Dedifferentiated amniotic fluid mesenchymal stem cell (primary cell): ENCODE results near the gene EGF.

Source experiments
- DNase-seq: peaks from one replicate; pipeline ENCODE4 v3.0.0-alpha.2; 2016; ENCODE audit errors: extremely low spot score

EGF gene

DNA sequence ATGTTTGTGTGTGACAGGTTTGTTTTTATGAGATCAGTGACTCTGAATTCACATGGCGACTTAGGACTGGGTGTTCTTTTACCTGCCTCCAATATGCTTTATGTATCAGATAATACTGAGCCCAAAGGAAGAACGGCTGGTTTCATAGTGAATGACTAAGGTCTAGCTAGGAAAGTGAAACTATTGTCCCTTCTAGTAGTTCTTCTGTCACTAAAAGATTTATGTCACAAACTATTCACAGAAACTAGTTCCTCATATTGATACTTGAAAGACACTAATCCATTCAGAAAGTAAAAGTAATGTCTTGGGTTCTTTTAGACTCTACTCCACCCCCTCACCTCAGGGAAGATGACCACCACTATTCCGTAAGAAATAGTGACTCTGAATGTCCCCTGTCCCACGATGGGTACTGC lies 81.7 kb downstream of the EGF start:
- no peak for DNase-seq

DNA sequence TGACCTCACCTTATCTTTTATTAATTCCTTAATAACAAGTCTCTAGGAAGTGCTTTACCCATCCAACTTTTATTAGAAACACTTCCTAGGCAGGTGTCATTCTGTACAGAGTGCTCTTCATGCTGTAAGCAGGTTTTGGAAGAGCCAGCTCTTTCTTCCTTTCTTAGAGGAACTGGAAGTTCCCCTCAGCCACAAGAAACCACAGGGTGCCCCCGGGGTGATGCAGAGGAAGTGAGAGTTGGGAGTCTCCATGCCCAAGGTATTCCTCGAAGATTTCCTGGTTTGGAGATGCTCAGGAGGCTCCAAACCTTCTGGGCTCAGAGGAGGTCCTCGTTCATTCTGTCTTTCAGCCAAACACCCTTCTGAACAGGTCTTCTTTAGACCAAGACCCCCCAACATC lies 83.8 kb downstream of the EGF start:
- no peak for DNase-seq

DNA sequence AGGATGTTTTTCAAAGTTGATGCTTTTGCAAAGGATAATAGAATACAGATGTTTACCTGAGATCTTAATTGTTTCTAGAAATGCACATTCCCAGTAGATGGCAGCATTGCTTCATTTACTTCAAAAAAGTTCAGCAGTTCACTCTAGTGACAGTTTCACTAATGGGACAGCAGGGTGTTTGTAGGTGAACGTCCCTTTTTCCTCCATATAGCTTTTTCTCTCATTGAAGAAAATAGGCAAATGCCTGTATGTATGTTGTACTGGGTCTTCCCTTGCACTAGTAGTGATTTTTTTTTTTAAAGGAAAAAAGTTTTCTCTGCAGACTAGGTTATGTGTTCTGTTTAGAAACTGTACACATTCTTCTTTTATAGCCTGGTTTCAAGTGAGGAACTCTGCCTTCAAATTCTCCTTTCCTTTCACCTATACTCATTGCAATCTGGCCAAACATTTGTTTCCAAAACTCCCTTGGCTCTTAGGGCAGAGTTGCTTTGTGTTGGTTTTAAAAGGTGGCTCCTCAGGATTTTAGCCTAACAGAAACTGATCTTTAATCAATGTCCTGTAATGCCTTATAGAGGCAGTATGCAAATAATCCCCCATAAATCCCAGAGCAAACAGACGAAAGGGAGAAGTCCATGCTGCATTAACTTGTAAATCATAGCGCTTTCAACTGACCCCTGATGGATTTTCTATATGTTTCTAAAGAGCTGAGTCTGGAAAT lies 86.3 kb downstream of the EGF start:
- peak; percentile 54 for DNase-seq

DNA sequence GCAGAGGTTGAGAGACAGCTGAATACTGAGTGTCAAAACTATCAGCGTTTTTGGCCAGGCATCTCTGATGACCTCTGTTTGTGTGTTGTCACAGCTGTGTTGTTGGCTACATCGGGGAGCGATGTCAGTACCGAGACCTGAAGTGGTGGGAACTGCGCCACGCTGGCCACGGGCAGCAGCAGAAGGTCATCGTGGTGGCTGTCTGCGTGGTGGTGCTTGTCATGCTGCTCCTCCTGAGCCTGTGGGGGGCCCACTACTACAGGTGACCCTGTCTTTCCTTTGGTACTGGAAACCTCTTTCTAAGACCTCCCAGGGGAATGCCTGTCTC lies 86.9 kb downstream of the EGF start:
- no peak for DNase-seq

DNA sequence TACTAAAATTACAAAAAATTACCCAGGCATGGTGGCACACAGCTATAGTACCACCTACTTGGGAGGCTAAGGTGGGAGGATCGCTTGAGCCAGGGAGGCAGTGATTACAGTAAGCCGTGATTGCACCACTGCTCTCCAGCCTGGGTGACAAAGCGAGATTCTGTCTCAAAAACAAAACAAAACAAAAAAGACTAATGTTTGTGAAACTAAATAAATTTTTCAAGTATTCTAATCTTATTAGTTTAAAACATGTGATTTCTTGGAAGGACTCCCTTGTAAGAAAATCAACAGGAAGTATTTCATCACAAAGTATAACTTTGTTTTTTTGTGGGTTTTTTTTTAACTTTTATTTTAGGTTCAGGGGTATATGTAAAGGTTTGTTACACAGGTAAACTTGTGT lies 89.6 kb downstream of the EGF start:
- DNase-seq, result no peak

DNA sequence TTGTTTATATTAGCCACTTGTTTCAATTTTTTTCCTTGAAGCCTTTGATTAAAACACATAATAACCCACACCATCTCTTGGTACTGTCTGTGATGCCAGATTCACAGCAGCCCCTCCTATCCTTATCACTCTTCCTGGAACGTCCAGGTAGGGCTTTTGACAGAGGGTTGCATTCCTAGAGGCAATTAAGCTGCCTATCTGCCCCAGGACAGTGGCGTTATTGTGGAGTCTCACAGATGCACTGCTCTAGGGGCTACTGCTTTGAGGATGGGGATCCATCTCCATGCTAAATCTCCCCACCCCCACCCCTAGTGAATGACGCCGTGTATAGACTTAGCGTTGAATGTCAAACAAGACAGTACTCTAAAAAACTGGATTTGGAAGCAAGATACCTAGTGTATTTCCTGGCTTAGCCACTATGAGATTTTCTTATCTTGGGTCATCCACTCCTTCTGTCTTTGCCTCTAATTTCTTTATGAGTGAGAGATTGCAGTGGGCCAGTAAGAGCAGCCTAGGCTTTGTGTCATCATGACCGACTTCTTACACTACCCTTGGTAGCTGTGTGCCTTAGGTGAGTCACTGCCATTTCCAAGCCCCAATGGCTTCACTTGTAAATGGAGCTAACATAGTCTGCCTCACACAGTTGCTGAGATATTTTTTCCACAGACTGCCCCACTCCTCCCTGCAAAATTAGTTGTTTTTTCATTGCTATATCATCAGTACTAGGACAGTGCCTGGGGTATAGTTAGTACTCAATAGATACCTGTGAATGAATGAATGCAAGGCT lies 90.9 kb downstream of the EGF start:
- DNase-seq, result no peak

DNA sequence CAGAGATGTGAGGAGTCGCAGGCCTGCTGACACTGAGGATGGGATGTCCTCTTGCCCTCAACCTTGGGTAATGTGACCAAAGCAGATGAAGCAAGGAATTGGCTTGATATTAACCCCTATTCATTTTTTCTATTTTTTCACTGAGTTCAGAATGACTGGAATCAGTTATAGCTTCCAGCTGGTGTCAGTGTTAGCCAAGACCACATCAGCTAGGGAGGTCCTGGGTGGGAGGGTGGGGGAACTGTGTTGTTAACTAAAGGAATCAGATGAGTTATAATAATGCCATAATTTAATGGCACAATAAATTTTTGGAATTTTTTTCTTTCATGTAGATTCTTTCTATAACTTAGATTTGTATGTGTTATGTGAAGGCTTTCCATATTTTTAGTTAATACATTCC lies 91.9 kb downstream of the EGF start:
- no peak for DNase-seq

DNA sequence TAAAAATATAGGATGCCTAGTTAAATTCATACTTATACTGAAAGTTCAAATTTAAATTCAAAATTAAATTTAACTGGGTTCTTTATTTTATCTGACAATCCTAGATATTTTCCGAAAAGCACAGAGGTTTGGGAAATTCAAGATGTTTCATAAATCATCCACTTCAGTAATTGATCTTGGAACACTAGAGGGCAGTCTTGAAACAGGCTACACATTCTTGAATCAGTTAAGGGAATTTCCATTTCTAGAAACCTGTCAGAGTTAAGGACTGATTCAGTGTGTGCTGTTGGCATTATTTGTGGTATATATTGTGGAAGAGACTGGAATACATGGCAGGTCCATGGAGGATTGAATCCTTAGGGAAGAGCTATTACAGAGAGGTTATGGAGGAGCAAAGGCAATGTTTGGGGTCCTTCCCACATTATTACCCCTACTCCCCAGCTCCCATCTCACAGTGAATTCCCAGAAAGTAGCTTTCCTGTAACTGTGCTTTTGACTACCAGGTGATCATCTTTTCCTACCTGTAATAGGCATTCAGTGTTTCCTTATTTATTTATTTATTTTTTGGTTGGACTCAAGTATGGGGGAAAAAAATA lies 92.9 kb downstream of the EGF start:
- peak; percentile 75 for DNase-seq

DNA sequence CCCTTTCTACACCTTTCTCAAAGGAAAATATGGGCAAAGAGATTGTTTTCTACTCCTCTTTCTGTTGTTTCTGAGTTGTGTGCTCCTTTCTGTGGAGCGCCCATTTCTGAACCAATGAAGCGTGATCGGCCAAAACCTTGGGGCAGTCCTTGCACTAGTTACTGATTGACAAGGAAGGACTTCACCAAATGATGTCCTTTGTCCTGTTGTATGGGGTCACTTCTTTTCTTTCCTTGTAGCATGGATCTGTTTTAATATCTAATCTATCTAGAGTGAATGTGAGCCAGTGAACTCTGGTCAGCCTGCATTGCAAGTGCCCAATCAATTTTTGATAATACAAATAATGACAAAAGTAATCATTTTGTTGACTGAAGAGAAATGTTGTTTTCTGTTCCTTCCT lies 94.5 kb downstream of the EGF start:
- DNase-seq, result no peak

DNA sequence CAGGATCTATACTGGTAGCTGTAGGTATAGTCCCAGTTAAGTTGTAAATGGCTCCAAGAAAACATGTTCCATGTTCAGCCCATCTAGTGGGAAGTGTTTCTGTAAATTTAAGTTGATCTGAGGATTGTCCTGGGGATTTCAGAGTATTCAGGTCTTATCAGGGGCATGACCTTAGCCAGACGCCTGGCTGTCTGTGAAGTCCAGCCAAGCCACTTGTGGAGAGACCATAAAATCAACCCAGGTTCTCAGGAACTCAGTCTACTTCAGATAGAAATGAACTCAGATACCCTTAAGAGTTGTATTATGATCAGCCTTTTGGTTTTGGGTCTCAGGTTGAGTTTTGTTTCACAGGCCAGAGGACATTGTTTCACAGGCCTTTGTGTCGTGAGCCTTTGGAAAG lies 95.9 kb downstream of the EGF start:
- DNase-seq, result no peak

DNA sequence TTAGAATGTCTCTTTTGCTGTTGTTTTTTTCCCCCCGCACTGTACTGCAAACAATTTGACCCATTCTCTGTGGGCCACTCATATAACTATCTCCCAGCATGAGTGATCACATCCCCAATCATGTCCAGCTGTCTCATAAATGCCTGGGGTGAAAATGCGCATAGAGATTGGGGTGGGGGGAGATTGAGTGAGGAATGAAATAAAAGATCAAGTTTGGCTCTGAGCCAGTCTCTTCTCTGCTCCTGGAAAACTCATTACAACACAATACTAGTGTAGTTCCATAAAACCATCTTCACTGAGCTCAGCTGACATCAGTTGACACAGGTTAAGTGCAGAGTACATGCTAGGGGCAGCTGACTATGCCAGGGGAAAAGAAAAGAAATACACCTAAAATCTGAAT lies 96.9 kb downstream of the EGF start:
- DNase-seq, result no peak

DNA sequence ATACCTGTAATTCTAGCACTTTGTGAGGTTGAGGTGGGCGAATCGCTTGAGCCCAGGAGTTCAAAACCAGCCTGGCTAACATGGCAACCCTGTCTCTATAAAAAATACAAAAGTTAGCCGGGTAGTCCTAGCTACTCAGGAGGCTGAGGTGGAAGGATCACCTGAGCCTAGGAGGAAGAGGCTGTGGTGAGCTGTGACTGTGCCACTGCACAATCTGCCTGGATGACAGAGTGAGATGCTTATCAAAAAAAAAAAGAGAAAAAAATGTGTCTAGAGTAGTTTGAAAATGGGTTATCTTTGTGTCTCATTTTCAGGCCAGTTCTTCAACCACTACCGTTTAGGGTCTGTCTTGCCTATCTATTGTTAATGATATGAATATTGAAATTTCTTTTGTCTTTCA lies 98.1 kb downstream of the EGF start:
- DNase-seq, result no peak

DNA sequence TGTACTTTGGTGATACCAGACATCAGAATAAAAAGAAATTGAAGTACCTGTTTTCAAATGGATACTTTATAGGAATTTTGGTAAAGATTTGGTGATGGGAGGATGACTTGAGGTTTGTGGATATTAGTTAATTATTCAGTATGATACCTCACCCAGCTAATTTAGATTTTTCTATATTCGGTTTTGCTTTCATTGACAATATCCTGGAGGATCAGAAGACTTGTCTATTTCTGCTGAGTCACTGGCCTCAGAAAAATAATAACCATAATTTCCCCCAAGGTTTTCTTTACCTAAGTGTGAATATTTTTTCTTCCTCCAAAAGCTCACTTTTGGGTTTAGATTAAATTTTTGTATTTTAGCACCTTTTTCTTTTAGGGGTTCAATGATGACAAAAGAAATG lies 100.2 kb downstream of the EGF start:
- no peak for DNase-seq

DNA sequence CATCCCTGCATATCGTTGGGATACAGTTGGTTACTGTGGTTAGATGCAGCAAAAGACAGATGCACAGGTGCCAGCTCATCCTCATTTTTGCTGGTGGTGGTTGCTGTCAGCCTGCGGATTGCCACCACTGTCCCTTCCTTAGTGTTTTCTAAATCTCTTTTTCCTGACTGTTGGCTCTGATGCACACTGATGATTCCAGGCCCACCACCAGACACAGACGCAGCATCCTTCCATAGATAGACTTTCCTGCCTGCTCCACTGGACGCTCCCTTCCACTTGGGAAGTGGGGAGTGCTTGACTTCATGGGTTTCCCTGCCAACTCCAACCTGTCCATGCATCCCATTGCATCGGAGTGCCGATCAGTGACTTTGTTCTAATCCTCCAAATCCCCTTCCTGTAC lies 101.5 kb downstream of the EGF start:
- no peak for DNase-seq

DNA sequence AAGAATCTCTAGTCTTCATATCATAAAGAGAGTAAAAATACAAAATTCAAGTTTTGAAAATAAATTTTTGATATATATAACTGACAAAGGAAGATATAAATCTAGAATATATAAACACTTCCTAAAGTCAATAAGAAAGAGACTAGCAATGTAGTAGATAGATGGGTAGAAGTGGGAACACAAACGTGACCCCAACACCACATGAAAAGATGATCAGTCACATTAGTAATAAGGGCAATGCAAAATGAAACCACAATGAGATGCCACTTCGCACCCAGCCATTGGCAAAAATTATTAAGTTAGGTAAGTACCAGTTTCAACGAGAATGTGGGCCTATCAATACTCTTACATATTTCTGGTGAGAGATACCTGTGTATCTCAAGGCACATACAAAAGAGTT lies 106.5 kb downstream of the EGF start:
- no peak for DNase-seq

DNA sequence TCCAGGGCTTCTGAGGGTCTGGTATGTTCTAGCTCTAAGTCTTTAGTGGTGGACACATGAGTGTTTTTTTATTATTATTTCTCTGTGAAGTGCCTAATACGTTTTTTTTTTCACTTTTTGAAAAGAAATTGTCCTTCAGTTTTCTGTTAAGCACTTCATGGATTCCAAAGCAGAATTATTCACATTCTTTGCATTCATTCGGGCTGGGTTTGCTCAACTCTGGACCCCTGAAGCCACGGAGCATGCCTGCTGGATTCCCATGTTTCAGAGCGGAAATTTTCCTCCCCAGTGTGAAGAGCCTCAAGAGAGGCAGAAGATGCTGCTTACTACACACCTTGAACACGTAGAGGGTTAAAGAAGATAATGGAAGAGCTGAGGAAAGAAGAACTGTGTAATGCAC lies 107.5 kb downstream of the EGF start:
- DNase-seq, result peak; percentile 18

DNA sequence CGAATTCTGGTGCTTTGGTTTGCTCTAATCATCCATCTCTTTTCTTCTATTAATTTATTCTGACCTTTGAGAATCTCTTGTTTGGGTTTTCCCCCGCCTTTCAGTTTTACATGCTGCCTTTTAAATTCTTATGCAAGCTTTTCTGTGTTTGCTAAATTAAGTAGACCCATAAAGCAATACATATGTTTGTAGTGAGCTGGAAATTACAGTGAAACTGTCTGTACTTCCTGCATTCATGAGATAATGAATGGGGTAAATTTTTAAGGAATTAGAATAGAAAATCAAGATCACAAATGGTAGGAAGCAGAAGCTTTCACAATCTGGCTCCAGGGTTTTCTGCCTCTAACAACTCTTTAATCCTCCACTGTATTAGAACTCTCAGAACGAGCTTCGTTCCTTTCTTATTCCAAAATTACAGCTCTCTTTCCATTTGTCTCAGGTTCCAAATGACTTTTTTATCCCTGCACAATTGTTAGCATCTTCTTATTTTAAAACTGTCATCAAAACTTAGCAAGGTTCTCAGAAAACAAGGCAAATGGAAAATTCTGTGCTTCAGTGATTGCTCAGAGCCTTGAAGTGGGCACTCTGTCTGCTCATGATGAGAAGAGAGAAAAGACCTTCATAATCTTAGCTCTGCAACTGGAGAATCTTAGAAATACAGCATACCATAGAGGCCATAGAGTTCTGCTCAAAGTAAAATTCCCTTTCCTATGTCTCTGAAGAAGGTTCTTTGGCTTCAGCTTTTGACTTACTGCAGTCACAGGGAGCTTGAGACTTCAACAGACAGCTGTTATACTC lies 108.2 kb downstream of the EGF start:
- DNase-seq, result no peak

DNA sequence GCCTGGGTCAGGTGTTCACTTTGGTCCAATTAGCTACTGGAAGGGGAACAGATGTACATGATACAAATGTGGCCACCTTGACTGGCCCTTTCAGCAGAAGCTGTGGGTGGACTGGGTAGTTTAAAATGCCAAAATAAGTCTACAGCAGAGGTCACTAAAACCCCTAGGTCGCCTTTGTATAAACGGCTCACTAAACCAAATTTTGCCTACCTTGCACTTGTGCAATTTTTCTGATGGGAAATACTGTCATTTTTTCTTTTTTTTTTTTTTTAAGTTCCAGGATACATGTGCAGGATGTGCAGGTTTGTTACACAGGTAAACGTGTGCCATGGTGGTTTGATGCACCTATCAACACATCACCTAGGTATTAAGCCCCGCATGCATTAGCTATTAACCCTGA lies 109.8 kb downstream of the EGF start:
- no peak for DNase-seq

DNA sequence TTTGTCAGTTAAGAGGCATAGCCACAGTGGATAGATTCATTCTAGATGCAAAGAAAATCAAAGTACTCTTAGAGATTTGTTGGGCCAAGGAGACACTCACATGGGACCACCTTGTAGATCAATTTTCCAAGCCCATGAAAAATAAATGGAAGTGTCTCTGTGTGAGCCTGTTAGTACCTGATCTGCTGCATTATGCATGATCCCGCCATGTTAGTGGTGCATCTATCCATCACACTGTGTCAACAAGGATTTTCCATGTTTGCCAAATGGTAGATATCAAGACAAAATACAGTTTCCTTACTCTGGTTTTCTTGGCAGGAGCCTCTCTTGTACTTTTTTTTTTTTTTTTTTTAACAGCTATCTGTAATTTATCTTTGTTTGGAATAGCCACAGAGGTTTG lies 112.4 kb downstream of the EGF start:
- no peak for DNase-seq

DNA sequence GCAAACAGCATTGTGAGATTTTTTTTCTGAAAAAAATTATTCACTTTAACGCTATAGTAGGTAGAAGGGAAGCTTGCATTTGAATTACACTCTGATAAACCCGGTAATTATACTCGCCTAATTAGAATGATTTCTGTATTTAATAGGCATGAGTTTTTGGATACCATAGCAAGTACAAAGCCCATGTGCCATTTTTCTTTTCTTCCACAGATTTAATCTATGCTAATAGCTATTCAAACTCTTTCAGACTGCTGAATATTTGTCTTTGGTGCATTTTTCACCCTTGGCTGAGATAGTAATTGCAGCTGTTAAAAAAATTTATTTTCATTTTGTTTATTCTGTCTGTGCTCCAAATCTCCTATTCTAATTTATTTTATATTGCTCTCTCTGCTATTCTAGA lies 113.0 kb downstream of the EGF start:
- no peak for DNase-seq

DNA sequence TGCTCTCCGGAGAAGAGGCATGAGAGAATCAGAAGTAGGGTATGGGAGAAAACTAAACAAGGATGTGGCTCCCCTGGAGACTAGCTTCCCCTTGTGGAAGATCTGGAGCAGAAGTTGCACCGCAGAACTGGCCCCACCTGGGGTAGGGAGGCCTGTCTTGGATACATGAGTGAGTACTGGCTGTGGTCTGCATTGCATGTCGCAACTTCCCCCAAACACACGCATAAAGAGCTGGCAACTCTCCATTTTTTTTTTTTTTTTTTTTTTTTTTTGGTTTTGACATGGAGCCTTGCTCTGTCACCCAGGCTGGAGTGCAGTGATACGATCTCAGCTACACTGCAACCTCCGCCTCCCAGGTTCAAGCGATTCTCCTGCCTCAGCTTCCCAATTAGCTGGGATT lies 119.9 kb downstream of the EGF start:
- no peak for DNase-seq

DNA sequence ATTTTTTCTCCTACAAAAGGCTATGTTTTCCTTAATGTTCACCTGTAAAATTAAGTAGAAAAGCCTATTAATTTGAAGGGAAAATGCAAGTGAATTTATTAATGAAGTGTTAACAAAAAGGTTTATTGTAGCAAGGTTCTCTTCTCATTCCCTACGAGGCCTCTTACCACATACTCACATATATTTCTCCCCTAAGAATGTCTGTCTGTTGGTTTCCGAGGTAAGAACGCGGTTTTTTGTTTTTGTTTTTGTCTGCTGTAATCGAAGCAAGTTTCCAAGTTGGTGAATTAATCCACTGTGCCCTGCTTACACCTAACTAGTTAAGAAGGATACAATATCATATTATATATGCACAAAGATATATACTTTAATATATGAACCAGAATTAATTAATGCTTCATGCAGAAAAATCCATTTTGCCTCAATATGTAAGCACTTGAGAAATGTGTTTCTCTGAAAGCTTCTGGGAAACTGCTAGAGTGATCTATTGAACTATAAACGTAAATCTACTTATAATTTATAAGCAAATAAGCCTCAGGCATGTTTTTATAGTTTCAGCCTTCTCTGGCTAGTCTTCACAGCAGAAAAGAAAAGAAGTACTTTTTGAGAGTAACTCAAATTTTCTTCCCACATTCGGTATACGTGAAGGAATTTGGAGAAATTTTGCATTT lies 120.8 kb downstream of the EGF start:
- DNase-seq, result no peak
